ENCODE results near the gene SLC25A21. TPM values are rescaled to one million over a fixed set of nuclear protein-coding genes. Genes with fewer than 3 reads are reported as not detected.

Gene SLC25A21
- polyA plus RNA-seq, 1 experiment = 1.5 TPM

DNA sequence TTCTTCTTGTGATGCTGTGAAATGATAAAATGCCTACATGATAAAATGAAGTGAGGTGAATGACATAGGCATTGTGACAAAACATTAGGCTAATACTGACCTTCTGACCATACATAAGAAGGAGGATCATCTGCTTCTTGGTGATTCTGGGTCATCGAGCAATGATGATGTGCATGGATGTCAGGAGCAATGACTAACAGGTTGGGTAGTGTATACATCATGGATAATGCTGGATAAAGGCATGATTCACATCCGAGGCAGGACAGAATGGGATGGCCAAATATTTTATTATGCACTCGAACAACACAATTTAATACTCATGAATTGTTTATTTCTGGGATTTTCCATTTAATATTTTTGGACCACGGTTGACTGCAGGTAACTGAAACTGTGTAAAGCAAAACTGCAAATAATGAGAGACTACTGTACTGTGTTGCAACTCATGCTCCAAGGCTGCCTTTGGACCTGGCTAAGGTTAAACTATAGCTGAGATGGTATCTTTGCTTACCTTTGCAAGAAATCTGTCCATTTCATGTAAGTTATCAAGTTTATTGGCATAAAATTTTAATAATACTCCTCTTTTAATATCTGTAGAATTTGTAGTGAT, 7.6 kb upstream of the SLC25A21 start:
- TF ChIP-seq, protein P1, sequence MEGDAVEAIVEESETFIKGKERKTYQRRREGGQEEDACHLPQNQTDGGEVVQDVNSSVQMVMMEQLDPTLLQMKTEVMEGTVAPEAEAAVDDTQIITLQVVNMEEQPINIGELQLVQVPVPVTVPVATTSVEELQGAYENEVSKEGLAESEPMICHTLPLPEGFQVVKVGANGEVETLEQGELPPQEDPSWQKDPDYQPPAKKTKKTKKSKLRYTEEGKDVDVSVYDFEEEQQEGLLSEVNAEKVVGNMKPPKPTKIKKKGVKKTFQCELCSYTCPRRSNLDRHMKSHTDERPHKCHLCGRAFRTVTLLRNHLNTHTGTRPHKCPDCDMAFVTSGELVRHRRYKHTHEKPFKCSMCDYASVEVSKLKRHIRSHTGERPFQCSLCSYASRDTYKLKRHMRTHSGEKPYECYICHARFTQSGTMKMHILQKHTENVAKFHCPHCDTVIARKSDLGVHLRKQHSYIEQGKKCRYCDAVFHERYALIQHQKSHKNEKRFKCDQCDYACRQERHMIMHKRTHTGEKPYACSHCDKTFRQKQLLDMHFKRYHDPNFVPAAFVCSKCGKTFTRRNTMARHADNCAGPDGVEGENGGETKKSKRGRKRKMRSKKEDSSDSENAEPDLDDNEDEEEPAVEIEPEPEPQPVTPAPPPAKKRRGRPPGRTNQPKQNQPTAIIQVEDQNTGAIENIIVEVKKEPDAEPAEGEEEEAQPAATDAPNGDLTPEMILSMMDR (IDR thresholded peaks at IDR 0.05; ENCODE audit: low read depth, low read length) = no peak
- DNase-seq (ENCODE audit: low read depth, low spot score) = no peak
- H3K27ac ChIP-seq (ENCODE audit: low read depth, low read length) = no peak overlapping the region
- no peak overlapping the region for H3K4me3 ChIP-seq (ENCODE audit: low read depth, low read length)
- CTCF ChIA-PET = no interaction called here
- no peaks in the 10 kb centered on the region for H3K27me3 ChIP-seq (ENCODE audit: control insufficient read depth, insufficient read depth, low read length)
- H3K9me3 ChIP-seq (ENCODE audit: control insufficient read depth, insufficient read depth, low read length) = no peaks in the 10 kb centered on the region
- POLR2A ChIA-PET = no interaction called here

- Histone ChIP-seq H3K27me3 (ENCODE audit: control insufficient read depth, insufficient read depth, low read length) (no peaks in the 10 kb centered on the region), H3K9me3 (ENCODE audit: control insufficient read depth, insufficient read depth, low read length) (no peaks in the 10 kb centered on the region; the same call in 1 of the 2 replicates), H3K27ac (ENCODE audit: low read depth, low read length) (peak overlapping the region; percentile 97), H3K4me3 (ENCODE audit: low read depth, low read length) (peak overlapping the region; percentile 93)
- DNase-seq (ENCODE audit: low read depth, low spot score) = no peak
- POLR2A ChIA-PET = no interaction called here
- TF ChIP-seq, protein P1 (IDR thresholded peaks at IDR 0.05; ENCODE audit: low read depth, low read length) = no peak
- CTCF ChIA-PET = interaction anchor here (0.8 to 2.3 kb wide), 4 partner anchors 22 to 30 kb away, joined by 3 to 20 read pairs (median 4); no protein-coding TSS in a partner anchor
Observed at GRCh38 chr14:37172936-37173614, 669 bp upstream of the SLC25A21 start.

DNA sequence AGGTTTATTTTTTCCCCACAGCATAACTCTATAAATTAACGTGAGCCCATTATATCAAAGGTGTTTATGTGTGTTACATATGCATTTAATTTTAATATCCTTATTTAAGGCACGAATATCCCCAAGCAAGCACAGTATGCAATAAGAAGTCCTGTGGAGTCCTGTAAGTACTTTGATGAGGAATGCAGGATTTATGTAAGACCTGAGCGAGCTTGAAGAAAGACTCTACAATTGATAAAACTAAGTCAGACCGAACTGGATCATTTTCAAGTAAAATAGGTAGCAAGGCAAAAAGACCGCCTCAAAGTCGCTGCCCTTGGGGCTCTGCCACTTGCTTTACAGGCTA, 755 bp downstream of the SLC25A21 start:
- no peaks in the 10 kb centered on the region; the same call in 1 of the 2 replicates for H3K9me3 ChIP-seq (ENCODE audit: control insufficient read depth, insufficient read depth, low read length)
- peak overlapping the region; percentile 97 for H3K27ac ChIP-seq (ENCODE audit: low read depth, low read length)
- peak overlapping the region; percentile 93 for H3K4me3 ChIP-seq (ENCODE audit: low read depth, low read length)
- TF ChIP-seq, protein P1 (IDR thresholded peaks at IDR 0.05; ENCODE audit: low read depth, low read length) = no peak
- POLR2A ChIA-PET = interaction anchor here (1.1 to 1.5 kb wide), 3 partner anchors 19 to 59 kb away, joined by 3 to 25 read pairs (median 4); partner anchors contain the start of gene MIPOL1
- DNase-seq (ENCODE audit: low read depth, low spot score) = no peak
- CTCF ChIA-PET = interaction anchor here (0.9 to 2.3 kb wide), 5 partner anchors 11 to 61 kb away, joined by 3 to 20 read pairs (median 5); no protein-coding TSS in a partner anchor
- no peaks in the 10 kb centered on the region for H3K27me3 ChIP-seq (ENCODE audit: control insufficient read depth, insufficient read depth, low read length)

- TF ChIP-seq, protein P1 (IDR thresholded peaks at IDR 0.05; ENCODE audit: low read depth, low read length) = no peak
- no peaks in the 10 kb centered on the region for H3K27me3 ChIP-seq (ENCODE audit: control insufficient read depth, insufficient read depth, low read length)
- H3K4me3 ChIP-seq (ENCODE audit: low read depth, low read length) = no peak overlapping the region
- no peak for DNase-seq (ENCODE audit: low read depth, low spot score)
- H3K27ac ChIP-seq (ENCODE audit: low read depth, low read length) = no peak overlapping the region
- POLR2A ChIA-PET = interaction anchor here (1.4 to 1.5 kb wide), 2 partner anchors 18 to 26 kb away, joined by 3 to 25 read pairs; partner anchors contain the start of gene MIPOL1
- no peaks in the 10 kb centered on the region; the same call in 1 of the 2 replicates for H3K9me3 ChIP-seq (ENCODE audit: control insufficient read depth, insufficient read depth, low read length)
- CTCF ChIA-PET = interaction anchor here (0.7 to 2.3 kb wide), 6 partner anchors 11 to 62 kb away, joined by 3 to 20 read pairs (median 4); no protein-coding TSS in a partner anchor
Observed at GRCh38 chr14:37170993-37171392, 1.4 kb downstream of the SLC25A21 start.

- H3K27me3 ChIP-seq (ENCODE audit: control insufficient read depth, insufficient read depth, low read length) = no peaks in the 10 kb centered on the region
- no peak overlapping the region for H3K4me3 ChIP-seq (ENCODE audit: low read depth, low read length)
- TF ChIP-seq, protein P1 (IDR thresholded peaks at IDR 0.05; ENCODE audit: low read depth, low read length) = no peak
- H3K27ac ChIP-seq (ENCODE audit: low read depth, low read length) = no peak overlapping the region
- H3K9me3 ChIP-seq (ENCODE audit: control insufficient read depth, insufficient read depth, low read length) = no peaks in the 10 kb centered on the region; the same call in 1 of the 2 replicates
- ChIA-PET POLR2A (no interaction called here), CTCF (interaction anchor here (1.3 kb wide), 1 partner anchor 20 kb away, joined by 5 read pairs; no protein-coding TSS in a partner anchor)
- no peak for DNase-seq (ENCODE audit: low read depth, low spot score)
Observed at GRCh38 chr14:37170237-37170636, 2.2 kb downstream of the SLC25A21 start.
